ENCODE data around the gene NOTCH2NLA.
"Not testable (repeated sequence)": the region's sequence is repeated elsewhere in the genome, so short reads cannot be mapped to it uniquely, and the experiment has no call there.

Gene NOTCH2NLA

DNA sequence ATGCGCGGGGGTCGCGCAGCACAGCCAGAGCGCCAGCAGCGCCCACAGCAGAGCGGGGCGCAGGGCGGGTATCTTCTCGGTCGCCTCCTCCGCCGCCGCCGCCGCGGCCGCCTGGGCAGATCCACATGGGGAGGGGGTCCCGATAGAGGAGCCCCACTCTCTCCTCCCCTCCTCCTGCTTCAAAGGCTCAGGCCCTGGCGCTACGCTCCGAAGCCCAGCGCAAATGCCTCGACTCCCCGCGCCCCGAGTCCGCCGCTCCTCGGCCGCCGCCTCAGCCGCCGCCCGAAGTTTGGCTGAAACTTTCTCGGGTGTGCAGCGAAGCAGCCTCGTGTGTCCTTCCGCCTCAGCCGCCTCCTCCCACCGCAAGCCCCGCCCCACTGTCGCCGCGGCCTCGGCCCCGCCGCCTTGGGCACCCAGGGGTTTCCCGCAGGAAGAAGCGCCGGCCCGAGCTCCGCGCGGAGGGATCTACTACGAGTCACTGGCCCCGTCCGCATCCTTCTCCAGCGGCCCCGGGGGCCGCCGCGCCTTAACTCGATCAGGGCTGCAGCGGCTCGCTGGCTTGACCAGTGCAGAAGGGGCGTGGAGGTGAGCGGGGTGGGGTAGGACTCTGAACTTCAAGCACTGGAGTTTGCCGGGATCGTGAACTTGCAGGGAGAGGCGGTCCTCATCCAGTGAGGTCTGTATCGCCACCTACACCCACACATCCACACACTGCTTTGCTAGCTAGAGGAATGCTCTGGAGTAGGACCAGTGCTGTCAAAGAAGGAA lies at the start of gene NOTCH2NLA:
Gene NOTCH2NLA, minus strand, starts transcription at position 312 of the 768 bp plus-strand sequence. CDS start 39,684 bp downstream, outside the sequence.
- peak; percentile 0 for DNase-seq (ENCODE audit: low read depth)

- DNase-seq (ENCODE audit: low read depth), result not testable (repeated sequence)
These were observed 49.5 kb upstream of the NOTCH2NLA start for GRCh38 chr1:146278346-146278745.

DNA sequence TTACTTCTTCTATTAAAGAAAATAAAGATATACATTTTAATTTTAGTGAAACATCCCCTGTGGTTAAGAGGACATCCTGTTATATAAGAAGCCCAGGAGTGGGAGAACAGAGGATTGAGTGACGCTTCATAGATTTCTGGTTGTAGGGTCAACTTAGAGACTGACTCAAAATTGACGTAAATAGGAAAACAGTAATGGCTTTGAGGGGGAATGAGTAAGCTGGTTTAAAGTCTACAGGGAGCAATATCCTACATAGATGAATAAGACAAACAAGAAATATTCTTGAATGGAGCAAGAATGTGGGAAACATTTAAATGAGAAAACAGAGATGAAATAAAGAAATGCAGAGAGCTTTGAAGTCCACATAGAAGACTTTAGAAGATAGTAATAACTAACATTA lies 48.3 kb upstream of the NOTCH2NLA start:
- DNase-seq (ENCODE audit: low read depth), result not testable (repeated sequence)

DNA sequence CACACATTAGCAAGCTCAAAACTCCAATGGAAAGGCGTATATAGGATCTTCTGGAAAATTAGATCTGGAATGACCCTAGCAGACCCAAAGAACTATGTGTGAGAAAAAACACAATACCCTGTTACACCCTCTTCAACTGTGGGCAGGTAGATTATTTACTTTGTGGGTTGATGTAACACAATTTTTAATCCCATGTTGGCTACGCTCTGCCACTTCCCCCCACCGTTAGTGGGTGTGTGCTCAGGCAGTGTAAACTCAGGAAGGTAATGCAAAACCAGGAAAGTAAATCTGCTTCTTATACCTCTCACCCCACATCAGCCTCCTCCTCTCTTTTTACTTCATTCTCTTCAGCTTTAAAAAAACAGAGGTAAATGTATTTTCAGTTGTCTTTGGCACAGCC lies 45.3 kb upstream of the NOTCH2NLA start:
- DNase-seq (ENCODE audit: low read depth), result not testable (repeated sequence)

DNA sequence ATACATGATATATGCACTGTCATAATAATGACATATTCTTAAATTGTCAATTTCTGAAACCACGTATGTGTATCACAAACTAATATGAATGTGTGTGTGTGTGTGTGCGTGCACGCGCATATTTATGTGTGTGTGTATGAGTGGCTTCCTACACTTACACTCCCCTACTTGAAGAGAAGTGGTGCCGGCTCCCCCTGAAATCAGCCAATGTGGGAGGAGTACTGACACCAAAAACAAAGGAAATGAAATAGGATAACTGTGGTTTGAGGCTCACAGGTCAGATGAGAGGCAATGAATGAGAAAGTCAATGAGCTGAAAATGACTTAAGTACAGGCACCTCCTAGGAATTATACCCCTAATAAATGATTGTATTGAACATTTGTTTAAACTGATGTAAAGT lies 44.4 kb upstream of the NOTCH2NLA start:
- DNase-seq (ENCODE audit: low read depth), result not testable (repeated sequence)

DNA sequence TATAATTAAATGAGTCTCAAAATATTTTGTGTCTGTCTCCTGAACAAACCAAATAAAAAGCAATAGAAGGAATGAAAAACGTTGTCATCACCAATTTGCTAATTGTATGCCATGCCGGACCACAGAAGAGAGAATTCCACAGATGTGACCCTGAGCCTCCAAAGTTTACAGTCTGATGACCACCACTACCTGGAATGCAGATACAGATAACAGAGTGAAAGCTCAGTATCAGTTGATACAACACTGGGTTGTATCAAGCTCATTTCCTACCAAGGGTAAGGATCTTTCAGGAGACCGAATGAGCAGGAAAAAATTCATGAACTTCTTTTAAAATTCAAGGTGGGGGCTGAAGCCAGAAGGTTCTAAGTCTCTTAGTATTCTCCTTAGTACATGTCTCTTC lies 43.9 kb upstream of the NOTCH2NLA start:
- not testable (repeated sequence) for DNase-seq (ENCODE audit: low read depth)

- DNase-seq (ENCODE audit: low read depth), result not testable (repeated sequence)
These were observed 43.2 kb upstream of the NOTCH2NLA start for GRCh38 chr1:146271977-146272376.

- not testable (repeated sequence) for DNase-seq (ENCODE audit: low read depth)
These were observed 41.3 kb upstream of the NOTCH2NLA start for GRCh38 chr1:146270129-146270528.

GRCh38 chr1:146266179-146266748 lies 37.4 kb upstream of the NOTCH2NLA start:
- DNase-seq (ENCODE audit: low read depth), result not testable (repeated sequence)

DNA sequence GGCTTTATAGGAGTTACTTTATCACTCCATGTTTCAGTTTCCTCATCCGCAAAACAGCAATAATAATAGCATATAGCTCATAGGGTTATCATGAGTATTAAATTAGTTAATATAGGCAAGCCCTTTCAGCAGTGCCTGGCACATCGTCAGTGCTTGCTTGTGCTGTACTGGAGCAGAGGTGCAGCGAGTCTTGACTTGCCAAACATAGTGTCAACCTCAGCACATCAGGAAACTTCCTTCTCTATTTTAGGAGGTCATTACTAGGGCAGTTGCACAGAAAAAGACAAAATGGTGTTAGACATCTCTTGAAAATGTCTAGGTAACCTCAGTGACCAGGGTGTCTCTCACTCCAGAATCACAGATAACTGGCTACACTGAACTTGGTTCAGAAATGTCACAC lies 35.9 kb upstream of the NOTCH2NLA start:
- DNase-seq (ENCODE audit: low read depth), result not testable (repeated sequence)

GRCh38 chr1:146260006-146260730 lies 31.3 kb upstream of the NOTCH2NLA start:
- DNase-seq (ENCODE audit: low read depth), result not testable (repeated sequence)

DNA sequence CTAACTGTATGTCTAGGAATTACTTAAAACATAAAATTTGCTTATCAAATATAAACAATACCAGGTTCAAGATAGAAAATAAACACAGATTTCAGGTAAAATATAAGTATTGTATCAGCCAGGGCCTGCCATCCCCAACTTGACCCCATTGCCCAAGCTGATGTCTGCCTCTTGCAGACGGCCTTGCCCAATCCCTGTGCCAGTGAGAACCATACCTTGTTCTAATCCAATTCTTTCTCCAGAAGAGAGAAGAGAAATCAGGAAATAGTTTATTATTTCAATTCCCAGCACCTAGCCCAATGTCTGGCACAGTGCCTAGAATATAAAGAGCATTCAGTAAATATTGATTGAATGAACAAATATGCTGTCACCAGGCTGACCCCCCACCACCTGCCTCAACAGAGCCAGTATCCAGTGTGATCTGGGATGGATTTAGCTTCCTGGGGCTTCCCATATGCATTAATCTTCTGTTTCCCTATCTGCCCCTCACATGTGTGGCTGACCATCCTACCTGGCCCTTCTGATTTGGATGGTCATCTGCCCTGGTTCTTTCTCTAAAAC lies 29.3 kb upstream of the NOTCH2NLA start:
- DNase-seq (ENCODE audit: low read depth), result not testable (repeated sequence)

DNA sequence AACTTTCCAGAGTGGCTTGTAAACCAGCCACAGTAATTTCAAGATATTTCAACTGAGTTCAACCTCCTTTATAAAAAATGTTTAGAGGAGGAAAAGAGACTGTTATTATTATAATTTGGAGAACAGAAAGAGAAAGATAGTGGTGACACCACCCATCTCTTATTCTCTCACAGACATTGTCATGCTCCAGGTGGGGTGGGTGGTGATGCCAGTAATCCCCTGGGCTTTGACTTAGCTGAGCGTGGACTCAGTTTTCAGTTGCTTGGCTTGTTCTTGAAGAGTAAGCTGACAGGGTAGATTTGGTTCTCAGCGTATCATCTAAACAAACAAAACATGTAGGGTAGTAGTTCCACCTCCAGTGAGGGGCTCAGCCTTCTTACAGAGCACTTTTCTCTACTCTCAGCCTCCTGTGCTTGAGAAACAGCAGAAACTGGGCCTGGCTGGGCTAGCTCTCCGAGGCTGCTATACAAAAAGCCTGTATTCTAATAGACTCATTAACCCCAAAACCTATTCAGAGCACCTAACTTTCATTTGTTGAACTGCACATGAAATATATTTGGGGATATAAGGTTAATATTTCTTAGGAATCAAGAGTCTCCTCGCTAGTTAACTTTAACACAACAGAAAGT lies 25.9 kb upstream of the NOTCH2NLA start:
- not testable (repeated sequence) for DNase-seq (ENCODE audit: low read depth)

GRCh38 chr1:146253249-146253855 lies 24.5 kb upstream of the NOTCH2NLA start:
- not testable (repeated sequence) for DNase-seq (ENCODE audit: low read depth)

- not testable (repeated sequence) for DNase-seq (ENCODE audit: low read depth)
These were observed 22.7 kb upstream of the NOTCH2NLA start for GRCh38 chr1:146251523-146251922.

DNA sequence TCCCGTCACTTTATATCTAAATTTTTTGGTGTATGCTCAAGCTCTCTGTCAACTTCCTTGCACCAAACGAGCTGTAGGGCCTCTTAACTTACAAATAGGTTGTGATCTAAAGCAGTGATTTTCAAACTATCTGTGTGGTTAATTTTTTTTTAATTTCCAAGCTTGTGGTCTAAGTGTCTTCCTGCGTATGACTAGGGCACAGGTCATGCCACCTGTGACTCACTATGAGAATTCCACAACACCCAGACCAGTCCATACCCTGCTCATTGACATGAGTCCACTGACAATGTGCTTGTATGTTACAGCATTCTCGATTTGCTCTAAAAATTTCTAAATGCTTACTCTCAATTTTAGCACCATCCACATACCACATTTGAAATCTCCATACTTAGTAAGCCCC lies 19.8 kb upstream of the NOTCH2NLA start:
- DNase-seq (ENCODE audit: low read depth), result not testable (repeated sequence)

DNA sequence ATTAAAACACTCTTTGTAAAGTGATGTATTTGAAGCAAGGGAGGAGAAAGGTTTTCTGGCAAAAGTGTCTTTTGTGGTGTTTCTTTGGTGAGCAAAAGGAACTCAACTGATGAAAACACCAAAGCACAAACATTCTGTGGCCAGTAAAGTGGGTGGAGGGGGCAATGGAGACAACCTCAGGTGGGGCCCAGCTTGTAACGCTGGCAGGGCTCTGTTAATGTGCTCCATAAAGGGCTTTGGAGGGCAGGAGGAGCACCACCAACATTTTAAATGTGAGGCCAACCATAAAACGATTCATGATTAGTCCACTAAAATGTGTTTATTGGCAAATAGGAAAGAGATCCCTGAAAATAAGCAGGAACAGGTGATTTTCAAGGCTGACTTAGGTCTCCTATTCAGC lies 7.8 kb upstream of the NOTCH2NLA start:
- not testable (repeated sequence) for DNase-seq (ENCODE audit: low read depth)

- DNase-seq (ENCODE audit: low read depth), result not testable (repeated sequence)
These were observed 7.3 kb upstream of the NOTCH2NLA start for GRCh38 chr1:146236026-146236601.

GRCh38 chr1:146228144-146228682 lies 608 bp downstream of the NOTCH2NLA start:
- not testable (repeated sequence) for DNase-seq (ENCODE audit: low read depth)

DNA sequence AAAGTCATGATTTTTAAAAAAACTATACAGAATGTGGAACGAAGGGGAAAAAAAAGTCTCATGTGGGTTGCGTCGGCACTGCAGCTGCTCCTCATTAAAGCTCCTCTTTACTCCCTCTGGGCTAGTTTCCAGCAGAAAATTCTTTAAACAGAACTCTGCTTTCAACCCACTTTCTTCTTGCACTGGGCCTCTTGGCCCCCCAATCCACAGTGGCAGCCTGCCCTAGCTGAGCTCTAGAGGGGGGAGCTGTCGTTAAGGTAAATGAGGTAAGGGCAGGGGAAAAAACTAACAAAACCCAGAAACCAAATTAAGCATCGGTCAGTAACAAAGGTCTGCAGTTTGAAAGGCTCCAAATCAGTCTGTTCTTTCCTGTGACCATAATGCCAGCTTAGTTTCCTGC lies 54.3 kb downstream of the NOTCH2NLA start:
- not testable (repeated sequence) for DNase-seq (ENCODE audit: low read depth)

DNA sequence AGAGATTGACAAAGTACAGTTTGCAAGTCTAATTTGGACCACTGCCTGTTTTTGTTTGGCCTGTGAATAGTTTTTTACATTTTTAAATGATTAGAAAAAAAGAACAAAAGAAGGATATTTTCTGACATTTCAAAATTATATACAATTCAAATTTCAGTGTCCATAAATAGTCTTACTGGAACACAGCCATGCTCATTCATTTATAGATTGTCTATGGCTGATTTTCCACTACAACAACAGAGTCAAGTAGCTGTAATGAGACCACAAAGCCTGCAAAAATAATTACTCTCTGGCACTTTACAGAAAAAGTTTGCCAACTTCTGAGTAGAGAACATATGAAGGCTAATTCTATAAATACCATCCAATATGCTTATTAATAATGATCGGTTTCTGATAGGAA lies 61.1 kb downstream of the NOTCH2NLA start:
- DNase-seq (ENCODE audit: low read depth), result not testable (repeated sequence)

Measured in amniotic epithelial cell (primary cell).